Smooth muscle cell of the pulmonary artery (primary cell): Measurements from ENCODE around the gene MCM9. TPM values are rescaled to one million over a fixed set of nuclear protein-coding genes. Genes with fewer than 3 reads are reported as not detected.

Source experiments
- total RNA-seq: library from RNA; depleted of rRNA; stranded (reverse); fragments of >200 nt; gene quantifications from 2 replicates; pipeline ENCODE4 v1.2.3, GENCODE V29; 2014

MCM9 gene
- 10.6 and 13.1 TPM in 2 replicates for total RNA-seq

DNA sequence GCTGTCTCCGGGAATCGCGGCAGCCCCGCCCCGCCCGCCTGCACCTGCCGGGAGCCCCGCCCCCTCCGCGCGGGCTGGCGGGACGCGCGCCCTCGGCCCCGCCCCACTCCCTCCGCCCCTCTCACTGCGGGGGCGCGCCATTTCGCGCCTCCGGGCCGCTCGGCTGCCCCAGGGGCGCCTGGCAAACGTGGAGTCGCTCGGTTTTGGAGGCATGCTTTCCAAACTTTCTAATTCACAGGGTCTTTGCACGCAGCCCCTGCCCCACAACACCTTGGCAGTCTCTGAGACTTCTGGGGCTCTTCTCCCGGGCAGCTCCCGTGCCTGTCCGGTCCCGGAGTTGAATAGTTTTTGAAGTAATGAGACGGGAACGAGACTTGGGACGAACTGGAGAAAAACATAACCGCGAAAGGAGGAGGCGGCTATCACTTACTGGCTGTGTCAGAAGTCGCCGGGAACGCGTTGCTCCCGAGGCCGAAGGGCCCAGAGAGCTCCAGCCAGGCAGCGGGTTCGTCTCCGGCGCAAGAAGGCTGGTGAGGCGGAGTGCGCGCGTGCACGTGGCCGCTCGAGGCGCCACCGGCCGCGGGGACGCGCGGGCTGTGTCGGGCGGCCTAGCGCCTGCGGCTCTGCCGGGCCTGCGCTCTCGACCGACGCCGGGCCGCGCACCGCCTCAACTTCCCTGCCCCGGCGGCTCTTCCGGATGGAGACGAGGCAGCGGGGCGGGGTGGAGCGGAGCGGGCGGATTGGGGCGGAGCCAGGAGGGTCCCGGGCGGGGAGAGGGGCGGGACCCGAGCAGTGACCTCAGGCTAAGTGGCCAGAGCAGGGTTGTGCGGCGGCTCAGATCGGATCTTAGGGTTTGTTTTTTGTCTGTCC lies at the start of gene MCM9:
Gene MCM9 (minus strand): TSS at position 699 of the 870 bp plus-strand sequence. CDS start 3,436 bp downstream, outside the sequence.

DNA sequence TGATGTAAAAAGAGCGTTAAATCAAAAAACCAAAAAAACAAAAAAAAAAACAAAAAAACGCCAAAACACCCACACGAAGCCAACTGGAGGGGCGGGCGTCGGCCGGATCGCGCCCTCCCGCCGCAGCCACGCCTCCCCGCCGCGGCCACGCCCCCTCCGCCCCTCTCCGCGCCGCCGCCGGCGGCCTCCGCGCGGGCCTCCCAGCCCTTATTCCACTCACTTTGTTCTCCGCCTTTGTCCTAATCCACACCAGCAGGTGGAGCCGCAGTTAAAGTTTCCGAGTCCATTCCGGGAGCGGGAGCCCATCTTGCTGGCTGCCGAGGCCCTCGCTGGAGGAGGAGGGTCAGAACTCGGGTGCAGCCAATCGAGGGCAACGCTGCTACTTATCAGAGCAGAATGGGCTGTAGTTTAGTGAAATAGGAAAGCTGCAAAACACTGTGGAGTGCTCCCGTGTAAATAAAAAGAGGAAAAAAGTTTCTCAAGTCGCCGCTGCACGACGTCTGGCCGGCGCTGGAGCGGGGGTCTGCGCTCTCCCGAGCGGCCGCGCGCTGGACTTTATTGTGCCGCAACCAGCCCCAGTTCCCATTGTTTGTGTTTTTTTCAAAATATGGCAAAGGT lies 41.0 kb downstream of the MCM9 start, which contains the start of gene ASF1A:
Gene ASF1A (plus strand): TSS at position 346 of the 618 bp plus-strand sequence. CDS start 262 bp downstream, at position 608.

Other genes with a start within 250 kb of the MCM9 start
- 10.5 and 13.4 TPM in 2 replicates for gene ASF1A, start 41.0 kb downstream of the MCM9 start, total RNA-seq
- gene FAM184A, start 143.5 kb upstream of the MCM9 start, total RNA-seq: 0.33 and 0.59 TPM in 2 replicates